SW480 (cell line): Measurements from ENCODE around the gene CACNA1S.

Experiments used
- DNase-seq: peaks from one replicate; pipeline ENCODE4 v3.0.0-alpha.2; 2016; ENCODE audit warnings: low spot score

The CACNA1S gene

DNA sequence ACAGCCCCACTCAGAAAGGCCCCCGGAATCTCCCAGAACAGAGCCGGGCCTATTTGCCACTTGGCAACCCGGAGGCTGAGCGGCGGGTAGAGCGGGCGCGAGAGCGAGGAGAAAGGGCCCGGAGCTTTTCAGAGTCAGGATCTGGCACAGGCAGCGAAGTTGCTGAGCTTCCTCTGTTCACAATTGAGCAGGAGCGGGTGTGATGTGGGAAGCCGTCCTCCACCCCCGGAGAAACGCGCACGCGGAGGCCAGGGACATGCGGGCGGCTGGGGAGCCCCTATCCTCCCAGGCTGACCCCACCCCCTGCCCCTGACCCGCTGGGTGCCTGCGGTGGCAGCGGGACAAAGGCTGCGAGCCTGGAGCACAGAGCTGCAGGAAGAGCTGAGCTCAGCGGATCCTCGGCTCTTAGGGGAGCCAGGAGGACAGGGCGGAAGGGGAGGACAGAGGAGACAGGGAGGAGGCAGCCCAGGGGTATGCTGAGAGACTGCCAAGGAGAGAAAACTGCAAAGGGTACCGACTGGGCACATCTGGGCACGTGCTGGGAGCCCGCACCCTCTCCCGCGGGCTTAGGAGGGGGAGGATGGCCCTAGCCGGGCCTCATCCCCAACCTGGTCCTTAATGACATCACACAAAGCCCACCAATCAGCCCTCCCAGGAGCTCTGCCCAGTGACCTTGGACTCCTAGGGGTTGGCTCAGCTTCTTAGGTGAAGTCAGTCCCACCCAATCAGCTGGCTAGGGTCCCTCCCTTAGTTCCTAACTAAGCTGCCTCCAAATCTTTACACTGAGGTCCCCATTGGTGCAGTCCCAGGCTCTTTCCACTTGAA is 98.0 kb downstream of the CACNA1S start:
- DNase-seq, result no peak

DNA sequence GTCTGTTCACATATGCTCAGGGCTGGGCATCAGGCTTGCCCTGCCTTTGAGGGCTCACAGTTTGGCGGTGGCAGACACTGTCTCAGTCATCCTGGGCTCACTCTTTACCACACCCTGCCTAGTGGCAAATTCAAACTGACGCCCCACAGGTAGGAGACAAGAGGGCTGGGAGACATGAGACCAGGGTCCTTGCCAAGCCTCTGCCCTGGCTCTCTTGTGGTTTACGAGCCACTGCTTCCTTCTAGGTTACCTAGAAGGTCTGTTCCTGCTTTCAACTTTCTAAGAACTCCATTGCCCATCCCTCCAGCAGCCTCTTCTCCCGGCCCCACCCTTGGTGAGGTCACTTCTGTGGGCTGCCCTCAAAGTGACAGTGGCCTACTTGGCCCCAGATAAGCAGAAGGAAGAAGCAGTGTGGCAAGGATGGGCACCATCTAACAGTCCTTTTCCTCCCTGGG is 99.2 kb downstream of the CACNA1S start:
- DNase-seq, result no peak

DNA sequence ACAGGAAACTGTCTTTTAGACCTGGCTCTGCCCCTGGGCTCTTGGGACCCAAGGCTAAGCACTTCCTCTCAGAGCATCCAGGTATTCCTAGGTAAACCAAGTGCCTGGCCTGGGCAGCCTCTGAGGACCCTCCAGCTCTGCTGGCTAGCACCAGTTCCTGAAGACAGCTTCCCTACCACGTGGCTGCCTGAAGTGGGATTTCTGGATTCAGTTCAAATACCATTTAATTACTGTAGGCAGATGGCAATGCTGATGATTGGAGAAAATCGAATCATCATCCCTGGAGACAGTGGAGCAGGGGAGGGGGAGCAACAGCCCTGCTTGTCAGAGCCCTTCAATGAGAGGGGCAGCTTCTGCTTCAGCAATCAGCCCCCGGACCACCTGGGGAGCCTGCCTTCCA is 100.6 kb downstream of the CACNA1S start:
- DNase-seq, result no peak

DNA sequence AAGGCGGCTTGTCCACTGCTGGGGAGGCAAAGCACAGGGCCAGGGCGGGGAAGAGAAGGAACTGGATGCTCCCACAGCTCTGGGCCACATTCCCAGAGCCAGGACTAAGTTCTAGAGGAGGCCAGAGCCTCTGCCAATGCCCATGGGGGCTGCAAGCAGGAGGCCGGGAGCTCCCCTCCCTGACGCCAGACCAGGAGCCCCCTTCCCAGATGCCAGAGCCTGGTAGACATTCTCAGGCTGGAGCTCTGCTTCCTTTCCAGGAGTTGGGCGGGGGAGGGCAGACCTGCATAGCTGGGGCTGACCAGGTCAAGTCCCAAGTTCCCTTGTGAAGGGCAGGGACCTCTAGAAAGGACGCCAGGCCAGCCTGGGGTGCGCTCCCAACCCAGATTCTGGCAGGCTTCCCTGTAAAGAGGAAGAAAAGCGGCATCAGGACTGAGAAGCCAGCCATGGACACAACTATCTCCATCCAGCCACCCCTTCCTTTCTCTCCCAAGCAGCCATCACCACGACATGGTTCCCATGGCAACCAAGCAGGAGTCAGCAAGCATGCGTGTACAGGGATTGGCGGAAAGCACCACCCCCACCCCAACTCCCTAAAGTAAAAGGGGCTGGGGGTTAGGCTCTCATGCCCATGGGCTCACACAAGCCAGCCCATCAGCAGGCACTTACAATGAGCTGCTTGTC is 102.1 kb downstream of the CACNA1S start:
- DNase-seq, result no peak

DNA sequence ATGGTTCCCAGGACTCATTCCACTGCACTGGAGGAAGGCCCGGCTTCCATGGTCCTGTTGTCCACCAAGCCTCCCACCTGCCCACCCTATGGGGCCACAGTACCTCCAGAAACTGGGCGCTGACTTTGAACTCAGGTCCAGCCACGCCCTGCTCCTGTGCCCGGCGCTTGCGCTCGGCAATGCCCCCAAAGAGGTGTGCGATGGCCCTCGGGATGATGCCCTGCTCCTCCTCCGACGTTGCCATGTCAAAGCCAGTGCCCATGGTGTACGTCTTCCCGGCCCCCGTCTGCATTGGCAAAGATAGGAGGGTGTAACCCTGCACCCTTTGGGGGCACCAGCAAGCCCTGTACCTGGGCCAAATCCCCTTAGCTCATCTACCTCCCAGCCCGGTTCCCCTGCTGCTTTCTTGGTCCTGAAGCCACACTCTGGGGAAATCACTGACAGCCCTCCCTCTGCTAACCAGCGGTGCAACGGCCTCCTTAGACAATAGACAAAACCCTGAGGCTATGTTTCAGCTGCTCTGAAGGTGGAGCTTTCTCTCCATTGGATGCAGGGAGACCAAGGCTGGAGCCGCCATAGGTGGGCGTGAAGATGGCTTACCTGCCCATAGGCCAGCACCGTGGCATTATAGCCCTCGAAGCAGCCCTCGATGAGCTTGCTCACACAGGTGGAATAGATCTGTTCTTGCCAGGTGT is 103.4 kb downstream of the CACNA1S start:
- no peak for DNase-seq

DNA sequence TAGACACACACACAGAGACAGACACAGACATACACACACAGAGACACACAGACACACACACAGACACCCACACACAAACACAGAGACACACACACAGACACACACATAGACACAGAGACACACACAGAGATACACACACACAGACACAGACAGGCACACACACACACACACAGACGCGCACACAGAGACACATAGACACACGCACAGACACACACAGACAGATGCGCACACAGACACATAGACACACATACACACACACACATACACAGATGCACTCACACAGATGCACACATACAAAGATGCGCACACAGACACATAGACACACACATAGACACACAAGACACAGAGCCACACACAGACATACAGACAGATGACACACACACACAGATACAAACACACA is 104.7 kb downstream of the CACNA1S start:
- no peak for DNase-seq

DNA sequence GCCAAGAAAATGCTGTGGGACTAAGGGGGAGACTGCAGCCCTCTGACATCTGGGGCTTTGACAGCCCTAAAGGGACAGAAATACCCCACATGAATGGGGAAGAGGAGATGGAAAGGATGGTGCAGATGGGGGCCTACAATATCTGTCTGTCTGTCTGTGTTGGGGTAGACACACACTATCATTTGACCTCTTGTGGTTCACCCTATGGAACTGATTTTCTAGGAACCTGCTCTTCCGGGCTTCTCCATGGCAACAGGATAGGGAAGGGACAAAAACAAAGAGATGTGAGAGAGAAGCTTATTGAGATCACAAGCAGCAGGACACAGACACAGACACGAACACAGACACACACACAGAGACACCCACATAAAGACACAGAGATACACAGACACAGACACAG is 105.8 kb downstream of the CACNA1S start:
- no peak for DNase-seq

DNA sequence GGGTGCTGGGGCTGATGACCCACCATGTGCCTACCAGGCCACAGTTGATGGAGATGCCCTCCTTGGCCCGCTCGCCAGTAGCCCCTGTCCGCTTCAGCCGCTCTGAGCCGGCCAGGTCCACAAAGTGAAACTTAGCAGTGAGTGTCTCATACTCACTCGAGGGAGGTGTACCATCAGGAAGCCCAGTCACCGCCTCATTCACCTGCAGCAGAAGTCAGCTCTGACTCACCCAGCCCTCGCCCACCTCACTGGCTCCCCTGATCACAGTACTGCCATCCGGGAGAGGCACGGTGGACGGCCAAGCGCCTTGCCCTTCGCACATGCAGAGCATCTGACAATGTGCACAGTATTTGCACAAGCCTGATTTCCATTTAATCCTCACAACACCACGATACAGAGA is 107.5 kb downstream of the CACNA1S start:
- no peak for DNase-seq

DNA sequence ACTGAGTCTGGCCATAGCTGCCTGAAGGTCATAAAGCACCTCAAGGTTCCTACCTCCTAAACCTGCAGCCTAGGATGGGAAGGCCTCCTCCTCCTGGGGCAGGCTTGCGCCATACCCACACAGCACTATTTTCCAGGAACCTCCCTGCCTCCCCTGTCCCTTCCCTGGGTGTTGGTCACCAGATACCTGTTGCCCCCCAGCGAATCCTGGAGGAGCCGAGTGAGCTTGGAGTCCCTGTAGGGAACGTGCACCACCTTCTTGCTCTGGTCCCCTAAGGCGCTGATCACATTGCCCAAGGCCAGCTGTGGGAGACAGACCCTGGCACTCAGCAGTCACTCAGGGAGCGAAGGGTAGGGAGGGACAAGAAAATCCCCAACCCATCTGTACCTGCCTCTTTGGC is 108.1 kb downstream of the CACNA1S start:
- DNase-seq, result no peak

DNA sequence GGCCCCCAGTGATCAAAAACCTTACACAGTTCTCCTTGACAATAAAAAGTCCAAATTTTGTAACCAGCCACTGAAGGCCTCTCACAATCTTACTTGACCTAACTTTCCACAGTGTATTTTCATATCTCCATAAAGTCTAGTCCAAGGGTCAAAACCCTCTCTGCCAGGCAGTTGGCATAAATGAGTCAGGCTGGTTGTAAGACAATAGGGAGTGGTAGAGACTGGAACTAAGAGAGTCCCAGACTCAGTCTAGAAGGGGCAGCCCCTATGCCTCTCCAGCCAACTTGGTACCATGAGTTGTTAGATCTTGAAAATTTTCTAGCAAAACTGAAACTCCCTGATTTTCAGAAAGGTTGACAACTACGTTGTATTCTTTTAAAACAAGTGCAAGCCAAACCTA is 109.7 kb downstream of the CACNA1S start:
- no peak for DNase-seq

DNA sequence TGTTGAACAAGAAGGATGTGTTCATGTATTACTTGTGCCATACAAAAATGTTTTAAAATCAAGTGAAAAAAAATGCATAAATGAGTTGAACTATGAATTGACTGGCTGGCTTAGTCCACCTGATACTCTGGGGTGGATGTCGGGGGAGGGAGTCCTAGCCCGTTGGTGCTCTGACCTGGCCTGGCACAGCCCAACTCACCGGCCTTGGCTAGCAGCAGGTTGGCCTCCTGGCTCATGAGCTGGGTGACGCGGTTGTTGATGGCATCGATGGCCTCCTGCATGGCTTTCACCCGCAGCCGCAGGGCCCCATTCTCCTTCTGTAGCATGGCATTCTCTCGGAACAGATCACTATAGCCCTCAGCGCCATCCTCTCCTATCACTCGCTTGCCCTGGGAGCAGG is 110.3 kb downstream of the CACNA1S start:
- no peak for DNase-seq

DNA sequence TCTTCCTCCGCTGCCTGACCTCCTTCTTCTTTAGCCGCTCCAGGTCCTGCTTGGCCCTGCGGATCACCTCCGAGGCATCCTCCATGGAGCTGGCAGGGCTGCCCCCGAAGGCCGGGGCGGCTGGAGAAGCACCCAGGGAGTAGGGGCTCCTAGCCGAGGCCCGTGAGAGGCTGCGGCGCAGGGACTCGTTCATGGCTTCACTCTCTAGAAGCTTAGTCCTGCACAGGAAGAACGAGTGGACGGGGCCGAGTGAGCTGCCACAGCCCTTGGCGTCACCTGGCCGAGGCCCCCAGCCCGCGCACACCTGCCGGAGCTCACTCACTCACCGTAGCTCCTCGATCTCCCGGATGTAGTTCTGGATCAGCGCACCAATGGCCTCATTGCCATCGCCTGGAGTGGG is 111.8 kb downstream of the CACNA1S start:
- no peak for DNase-seq

DNA sequence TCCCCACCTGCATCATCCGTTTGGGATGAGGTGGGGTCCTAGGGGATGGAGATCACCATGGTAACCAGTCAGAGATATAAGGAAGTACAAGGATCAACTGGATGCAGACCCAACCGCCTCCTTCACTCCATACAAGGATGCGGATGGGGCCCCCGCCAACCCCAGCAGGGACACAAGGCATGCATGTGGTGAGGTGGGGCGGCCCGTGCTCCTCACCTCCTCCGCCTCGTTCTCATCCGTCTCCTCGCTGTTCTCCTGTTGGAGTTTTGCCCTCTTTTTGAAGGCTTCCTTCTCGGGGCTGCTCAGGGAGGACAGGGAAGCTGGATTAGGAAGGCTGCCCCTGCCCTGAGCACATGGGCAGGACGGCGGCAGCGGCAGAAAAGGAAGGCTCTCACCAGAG is 112.6 kb downstream of the CACNA1S start:
- DNase-seq, result no peak

DNA sequence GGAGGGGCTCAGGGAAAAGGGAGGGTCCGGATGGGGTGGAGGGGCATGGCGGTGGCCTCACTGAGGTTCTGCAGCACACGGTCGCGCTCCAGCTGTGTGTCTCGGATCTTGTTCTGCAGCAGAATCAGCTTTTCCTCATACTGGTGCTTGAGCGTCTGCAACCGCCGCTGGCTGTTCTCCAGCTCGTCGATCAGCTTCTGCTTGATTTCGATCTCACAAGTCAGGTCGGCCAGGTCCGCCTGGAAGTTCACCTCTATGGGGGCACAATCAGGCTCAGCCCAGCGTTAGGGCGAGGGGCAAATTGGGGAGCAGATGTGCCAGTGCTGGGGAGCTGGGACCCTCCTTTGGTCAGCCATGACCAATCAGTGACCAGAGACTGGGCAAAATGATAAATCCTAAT is 113.9 kb downstream of the CACNA1S start:
- DNase-seq, result no peak

DNA sequence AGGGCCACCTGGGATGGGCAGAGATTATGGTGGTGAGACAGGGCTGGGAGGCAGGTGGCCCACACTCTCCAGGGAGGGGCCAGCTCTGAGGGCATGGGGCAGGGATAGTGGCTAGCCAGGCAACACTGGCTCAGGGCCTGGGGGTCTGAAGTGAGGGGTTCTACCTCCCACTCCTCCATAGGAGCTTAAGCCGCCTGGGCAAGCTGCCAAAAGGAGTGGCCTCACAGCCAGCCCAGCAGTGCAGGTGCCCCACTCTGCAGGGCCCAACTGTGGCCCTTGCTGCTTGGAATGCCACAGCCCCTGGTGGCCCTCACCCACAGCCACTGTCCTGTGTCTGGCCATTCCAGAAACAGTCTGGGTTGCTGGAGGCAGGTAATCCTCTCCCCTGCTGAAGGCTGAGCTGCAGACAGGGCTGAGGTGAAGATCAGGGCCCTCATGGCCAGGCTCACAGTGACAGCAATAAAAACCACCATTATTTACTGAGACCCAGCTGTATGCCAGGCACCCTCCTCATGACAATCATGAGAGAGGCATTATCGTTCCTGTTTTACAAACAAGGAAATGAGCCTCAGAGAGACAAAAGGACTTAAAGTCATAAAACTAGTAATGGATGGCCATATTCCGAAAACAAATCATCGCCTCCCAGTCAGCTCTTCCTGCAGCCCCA is 119.7 kb downstream of the CACNA1S start:
- no peak for DNase-seq

DNA sequence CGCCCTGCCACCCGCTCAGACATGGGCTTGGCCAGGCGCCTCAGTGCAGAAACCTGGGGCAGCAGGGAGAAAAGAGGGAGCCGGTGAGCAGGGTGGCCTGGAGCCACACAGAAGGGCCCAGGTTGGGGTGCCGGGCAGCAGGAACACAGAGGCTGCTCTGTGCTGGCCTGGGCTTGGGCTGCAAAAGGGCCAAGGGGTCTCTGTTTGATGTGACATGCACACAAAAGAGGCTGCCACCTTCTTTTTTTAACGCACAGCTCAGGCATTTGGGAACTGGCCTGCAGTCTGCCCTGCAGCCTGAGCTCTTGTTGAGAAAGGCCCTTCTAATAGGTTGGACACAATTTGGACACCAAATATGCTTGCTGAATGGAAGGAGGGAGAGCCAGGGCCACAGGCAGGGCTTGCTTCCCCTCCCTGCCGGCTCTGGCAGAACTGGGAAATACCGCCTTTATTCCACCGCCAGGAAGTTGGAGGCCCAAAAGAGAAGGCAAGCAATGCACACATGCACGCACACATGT is 121.1 kb downstream of the CACNA1S start:
- DNase-seq, result no peak

DNA sequence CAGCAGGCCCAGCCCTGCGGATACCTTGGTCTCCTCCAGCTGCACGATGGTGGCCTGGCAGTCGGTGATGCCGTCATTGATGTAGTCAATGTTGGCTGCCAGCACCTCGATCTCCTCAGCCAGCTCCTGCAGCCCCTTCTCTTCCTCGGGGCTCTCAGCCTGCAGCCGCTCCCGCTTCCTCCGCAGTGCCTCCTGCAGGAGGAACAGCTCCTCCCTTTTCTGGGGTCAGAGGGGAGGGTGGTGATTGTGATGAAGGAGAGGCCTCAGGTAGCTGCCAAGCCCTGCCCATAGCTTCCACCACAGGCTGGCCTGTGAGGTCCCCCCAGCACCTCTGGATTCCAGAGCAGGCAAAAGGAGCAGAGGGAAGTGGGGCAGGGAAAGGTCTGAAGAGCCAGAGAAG is 122.1 kb downstream of the CACNA1S start:
- no peak for DNase-seq
